ENCODE data around the gene SMO.

Gene SMO

GRCh38 chr7:129149511-129149910 lies 38.9 kb upstream of the SMO start:
- DNase-seq (ENCODE audit: low read depth), result no peak
- no peak for TF ChIP-seq CTCF (IDR thresholded peaks at IDR 0.05; ENCODE audit: control insufficient read depth, insufficient read depth, low read depth, low read length, missing control alignments)
- no peak overlapping the region for H3K4me3 ChIP-seq (ENCODE audit: control insufficient read depth, low read depth, low read length)

DNA sequence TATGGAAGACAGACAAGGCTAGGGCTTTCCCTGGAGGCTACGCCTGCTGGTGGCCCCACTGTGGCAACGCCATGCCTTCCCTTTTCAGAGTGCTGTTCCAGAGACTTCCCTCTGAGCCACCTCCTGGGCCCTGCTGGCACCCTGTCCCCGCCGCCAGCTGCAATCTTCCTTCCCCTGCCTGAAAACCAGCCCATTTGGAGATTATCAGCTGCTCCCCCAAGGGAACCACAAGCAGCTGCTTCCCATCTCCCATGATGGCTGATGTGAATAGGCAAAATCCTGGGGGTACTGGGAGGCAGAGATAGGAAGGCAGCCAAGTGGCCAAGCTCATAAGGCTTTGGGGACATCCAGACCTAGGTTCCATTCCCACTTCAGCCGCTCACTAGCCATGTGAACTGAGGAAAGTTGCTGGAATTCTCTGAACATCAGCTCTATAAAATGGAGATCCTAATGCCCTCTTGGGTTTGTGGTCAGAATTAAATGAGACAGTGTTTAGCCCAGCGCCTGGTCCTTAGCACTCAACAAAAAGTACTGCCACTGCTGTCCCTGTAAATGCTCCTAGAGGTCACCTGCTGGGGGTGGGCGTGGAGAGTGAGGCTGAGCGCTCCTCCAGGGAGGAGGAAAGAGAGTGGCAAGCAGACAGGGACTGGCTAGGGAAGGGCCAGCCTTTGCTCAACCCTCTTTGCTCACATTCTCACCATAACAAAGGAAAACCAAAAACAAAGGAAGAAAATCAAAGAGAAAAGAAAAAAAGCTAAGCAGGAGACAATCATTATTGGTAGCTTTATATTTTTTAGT lies 38.0 kb upstream of the SMO start:
- TF ChIP-seq CTCF (IDR thresholded peaks at IDR 0.05; ENCODE audit: control insufficient read depth, insufficient read depth, low read depth, low read length, missing control alignments), result no peak
- no peak for DNase-seq (ENCODE audit: low read depth)
- no peak overlapping the region for H3K4me3 ChIP-seq (ENCODE audit: control insufficient read depth, low read depth, low read length)

DNA sequence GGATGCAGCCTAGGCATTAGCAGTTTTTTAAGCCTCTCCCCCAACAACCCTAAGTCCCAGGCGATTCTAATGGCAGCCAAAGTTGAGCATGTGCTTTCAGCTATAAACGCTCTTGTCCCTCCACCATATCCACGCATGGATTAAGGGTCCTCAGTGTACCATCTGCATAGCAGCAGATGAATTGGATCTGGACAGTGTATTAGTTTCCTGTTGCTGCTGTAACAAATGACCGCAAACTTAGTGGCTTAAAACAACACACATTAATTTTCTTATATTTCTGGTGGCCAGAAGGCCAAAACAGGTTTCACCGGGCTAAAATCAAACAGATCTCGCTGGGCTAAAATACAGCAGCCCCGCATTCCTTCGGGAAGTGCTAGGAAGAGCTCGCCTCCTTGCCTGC lies 30.8 kb upstream of the SMO start:
- no peak for TF ChIP-seq CTCF (IDR thresholded peaks at IDR 0.05; ENCODE audit: control insufficient read depth, insufficient read depth, low read depth, low read length, missing control alignments)
- no peak for DNase-seq (ENCODE audit: low read depth)
- no peak overlapping the region for H3K4me3 ChIP-seq (ENCODE audit: control insufficient read depth, low read depth, low read length)

DNA sequence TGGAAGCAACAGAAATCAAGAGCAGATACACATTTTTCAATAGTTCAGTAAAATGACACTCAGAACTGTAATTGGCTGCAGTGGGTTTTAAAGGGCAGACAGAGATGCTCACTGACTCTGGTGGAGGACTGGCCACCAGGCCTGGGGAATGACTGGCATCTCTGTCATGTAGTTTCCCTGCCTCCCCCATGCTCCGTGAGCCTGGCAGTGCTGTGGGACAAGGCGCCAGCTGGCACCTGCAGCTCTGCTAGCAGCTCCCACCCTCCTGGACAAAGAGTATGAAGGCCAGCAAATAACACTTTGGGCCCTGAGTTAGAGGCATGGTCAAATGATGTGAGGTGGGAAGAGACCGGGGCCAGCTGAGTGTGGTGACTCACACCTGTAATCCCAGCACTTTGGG lies 28.9 kb upstream of the SMO start:
- no peak overlapping the region for H3K4me3 ChIP-seq (ENCODE audit: control insufficient read depth, low read depth, low read length)
- DNase-seq (ENCODE audit: low read depth), result no peak
- no peak for TF ChIP-seq CTCF (IDR thresholded peaks at IDR 0.05; ENCODE audit: control insufficient read depth, insufficient read depth, low read depth, low read length, missing control alignments)

GRCh38 chr7:129160161-129160905 lies 28.1 kb upstream of the SMO start:
- no peak overlapping the region for H3K4me3 ChIP-seq (ENCODE audit: control insufficient read depth, low read depth, low read length)
- DNase-seq (ENCODE audit: low read depth), result no peak

More at GRCh38 chr7:129160161-129160905, 28.1 kb upstream of the SMO start:
- TF ChIP-seq CTCF (IDR thresholded peaks at IDR 0.05; ENCODE audit: control insufficient read depth, insufficient read depth, low read depth, low read length, missing control alignments), result no peak

All from AG09309 (cell line).